ENCODE measurements around the gene ORMDL3.

ORMDL3 gene

GRCh38 chr17:39927101-39927928 lies at the start of gene ORMDL3, which contains the start of gene LRRC3C:
ORMDL3 (minus strand) TSS chr17:39927601; CDS start chr17:39924203, 3,398 bp downstream.
LRRC3C (plus strand) TSS chr17:39927732; CDS start chr17:39941524, 13,792 bp downstream.
- no peaks in the 10 kb centered on the region for H3K9me3 ChIP-seq (ENCODE audit: control insufficient read depth, low read depth, low read length)

GRCh38 chr17:39975801-39976200 lies 48.4 kb upstream of the ORMDL3 start:
- Histone ChIP-seq H3K9me3 (ENCODE audit: control insufficient read depth, low read depth, low read length) (no peaks in the 10 kb centered on the region), H3K4me3 (ENCODE audit: low read length) (no peak overlapping the region), H3K36me3 (ENCODE audit: control insufficient read depth, low read depth, low read length) (no peaks in the 10 kb centered on the region), H3K27me3 (ENCODE audit: control insufficient read depth, insufficient read depth, low read length) (peaks cover 6% of the 10 kb centered on the region), H3K9ac (ENCODE audit: low read length) (no peak overlapping the region), H3K4me1 (ENCODE audit: control insufficient read depth, low read depth, low read length) (peaks cover 9% of the 10 kb centered on the region), H3K27ac (ENCODE audit: low read length) (no peak overlapping the region)

More at GRCh38 chr17:39927101-39927928, at the start of gene ORMDL3, which contains the start of gene LRRC3C:
- no peaks in the 10 kb centered on the region for H3K27me3 ChIP-seq (ENCODE audit: control insufficient read depth, insufficient read depth, low read length)
- H3K9ac ChIP-seq (ENCODE audit: low read length): peak within 1 kb of the TSS; percentile 80
- H3K27ac ChIP-seq (ENCODE audit: low read length): peak within 1 kb of the TSS; percentile 61
- H3K4me3 ChIP-seq (ENCODE audit: low read length): peak within 1 kb of the TSS; percentile 93
- peaks cover 10% of the 10 kb centered on the region for H3K4me1 ChIP-seq (ENCODE audit: control insufficient read depth, low read depth, low read length)
- H3K36me3 ChIP-seq (ENCODE audit: control insufficient read depth, low read depth, low read length): peaks cover 16% of the 10 kb centered on the region

GRCh38 chr17:39974433-39974832 lies 47.0 kb upstream of the ORMDL3 start:
- H3K27me3 ChIP-seq (ENCODE audit: control insufficient read depth, insufficient read depth, low read length): peaks cover 5% of the 10 kb centered on the region
- H3K4me3 ChIP-seq (ENCODE audit: low read length): no peak overlapping the region
- no peaks in the 10 kb centered on the region for H3K36me3 ChIP-seq (ENCODE audit: control insufficient read depth, low read depth, low read length)
- H3K4me1 ChIP-seq (ENCODE audit: control insufficient read depth, low read depth, low read length): peaks cover 5% of the 10 kb centered on the region
- H3K9ac ChIP-seq (ENCODE audit: low read length): no peak overlapping the region
- no peak overlapping the region for H3K27ac ChIP-seq (ENCODE audit: low read length)
- H3K9me3 ChIP-seq (ENCODE audit: control insufficient read depth, low read depth, low read length): no peaks in the 10 kb centered on the region

GRCh38 chr17:39973496-39973895 lies 46.1 kb upstream of the ORMDL3 start:
- Histone ChIP-seq H3K36me3 (ENCODE audit: control insufficient read depth, low read depth, low read length) (no peaks in the 10 kb centered on the region), H3K4me1 (ENCODE audit: control insufficient read depth, low read depth, low read length) (no peaks in the 10 kb centered on the region), H3K4me3 (ENCODE audit: low read length) (no peak overlapping the region), H3K27ac (ENCODE audit: low read length) (no peak overlapping the region), H3K9ac (ENCODE audit: low read length) (no peak overlapping the region), H3K27me3 (ENCODE audit: control insufficient read depth, insufficient read depth, low read length) (no peaks in the 10 kb centered on the region), H3K9me3 (ENCODE audit: control insufficient read depth, low read depth, low read length) (no peaks in the 10 kb centered on the region)

- H3K9ac ChIP-seq (ENCODE audit: low read length): no peak overlapping the region
- no peaks in the 10 kb centered on the region for H3K9me3 ChIP-seq (ENCODE audit: control insufficient read depth, low read depth, low read length)
- no peaks in the 10 kb centered on the region for H3K4me1 ChIP-seq (ENCODE audit: control insufficient read depth, low read depth, low read length)
- no peak overlapping the region for H3K4me3 ChIP-seq (ENCODE audit: low read length)
- H3K27ac ChIP-seq (ENCODE audit: low read length): no peak overlapping the region
- H3K36me3 ChIP-seq (ENCODE audit: control insufficient read depth, low read depth, low read length): no peaks in the 10 kb centered on the region
- H3K27me3 ChIP-seq (ENCODE audit: control insufficient read depth, insufficient read depth, low read length): no peaks in the 10 kb centered on the region
These were observed 44.9 kb upstream of the ORMDL3 start for GRCh38 chr17:39972271-39972670.

- H3K9ac ChIP-seq (ENCODE audit: low read length): no peak overlapping the region
- no peaks in the 10 kb centered on the region for H3K4me1 ChIP-seq (ENCODE audit: control insufficient read depth, low read depth, low read length)
- no peaks in the 10 kb centered on the region for H3K36me3 ChIP-seq (ENCODE audit: control insufficient read depth, low read depth, low read length)
- H3K27ac ChIP-seq (ENCODE audit: low read length): no peak overlapping the region
- no peaks in the 10 kb centered on the region for H3K9me3 ChIP-seq (ENCODE audit: control insufficient read depth, low read depth, low read length)
- H3K27me3 ChIP-seq (ENCODE audit: control insufficient read depth, insufficient read depth, low read length): no peaks in the 10 kb centered on the region
- no peak overlapping the region for H3K4me3 ChIP-seq (ENCODE audit: low read length)
These were observed 43.7 kb upstream of the ORMDL3 start for GRCh38 chr17:39971076-39971603.

- Histone ChIP-seq H3K27ac (ENCODE audit: low read length) (no peak overlapping the region), H3K9me3 (ENCODE audit: control insufficient read depth, low read depth, low read length) (no peaks in the 10 kb centered on the region), H3K27me3 (ENCODE audit: control insufficient read depth, insufficient read depth, low read length) (no peaks in the 10 kb centered on the region), H3K9ac (ENCODE audit: low read length) (no peak overlapping the region), H3K36me3 (ENCODE audit: control insufficient read depth, low read depth, low read length) (no peaks in the 10 kb centered on the region), H3K4me1 (ENCODE audit: control insufficient read depth, low read depth, low read length) (no peaks in the 10 kb centered on the region), H3K4me3 (ENCODE audit: low read length) (no peak overlapping the region)
These were observed 42.8 kb upstream of the ORMDL3 start for GRCh38 chr17:39970157-39970692.

- Histone ChIP-seq H3K4me3 (ENCODE audit: low read length) (no peak overlapping the region), H3K27me3 (ENCODE audit: control insufficient read depth, insufficient read depth, low read length) (no peaks in the 10 kb centered on the region), H3K9ac (ENCODE audit: low read length) (no peak overlapping the region), H3K4me1 (ENCODE audit: control insufficient read depth, low read depth, low read length) (no peaks in the 10 kb centered on the region), H3K36me3 (ENCODE audit: control insufficient read depth, low read depth, low read length) (no peaks in the 10 kb centered on the region), H3K27ac (ENCODE audit: low read length) (no peak overlapping the region), H3K9me3 (ENCODE audit: control insufficient read depth, low read depth, low read length) (no peaks in the 10 kb centered on the region)
These were observed 42.0 kb upstream of the ORMDL3 start for GRCh38 chr17:39969375-39969774.

- no peaks in the 10 kb centered on the region for H3K9me3 ChIP-seq (ENCODE audit: control insufficient read depth, low read depth, low read length)
- no peaks in the 10 kb centered on the region for H3K36me3 ChIP-seq (ENCODE audit: control insufficient read depth, low read depth, low read length)
- no peak overlapping the region for H3K9ac ChIP-seq (ENCODE audit: low read length)
- H3K4me3 ChIP-seq (ENCODE audit: low read length): no peak overlapping the region
- H3K27me3 ChIP-seq (ENCODE audit: control insufficient read depth, insufficient read depth, low read length): no peaks in the 10 kb centered on the region
- H3K27ac ChIP-seq (ENCODE audit: low read length): no peak overlapping the region
- no peaks in the 10 kb centered on the region for H3K4me1 ChIP-seq (ENCODE audit: control insufficient read depth, low read depth, low read length)
These were observed 41.4 kb upstream of the ORMDL3 start for GRCh38 chr17:39968761-39969160.

GRCh38 chr17:39966771-39967170 lies 39.4 kb upstream of the ORMDL3 start:
- Histone ChIP-seq H3K27me3 (ENCODE audit: control insufficient read depth, insufficient read depth, low read length) (no peaks in the 10 kb centered on the region), H3K9ac (ENCODE audit: low read length) (no peak overlapping the region), H3K4me1 (ENCODE audit: control insufficient read depth, low read depth, low read length) (no peaks in the 10 kb centered on the region)

GRCh38 chr17:39965017-39965699 lies 37.8 kb upstream of the ORMDL3 start:
- H3K27ac ChIP-seq (ENCODE audit: low read length): no peak overlapping the region
- H3K4me3 ChIP-seq (ENCODE audit: low read length): no peak overlapping the region
- no peaks in the 10 kb centered on the region for H3K9me3 ChIP-seq (ENCODE audit: control insufficient read depth, low read depth, low read length)
- H3K4me1 ChIP-seq (ENCODE audit: control insufficient read depth, low read depth, low read length): no peaks in the 10 kb centered on the region
- no peaks in the 10 kb centered on the region for H3K27me3 ChIP-seq (ENCODE audit: control insufficient read depth, insufficient read depth, low read length)
- no peak overlapping the region for H3K9ac ChIP-seq (ENCODE audit: low read length)
- no peaks in the 10 kb centered on the region for H3K36me3 ChIP-seq (ENCODE audit: control insufficient read depth, low read depth, low read length)

More at GRCh38 chr17:39966771-39967170, 39.4 kb upstream of the ORMDL3 start:
- Histone ChIP-seq H3K36me3 (ENCODE audit: control insufficient read depth, low read depth, low read length) (no peaks in the 10 kb centered on the region), H3K4me3 (ENCODE audit: low read length) (no peak overlapping the region), H3K9me3 (ENCODE audit: control insufficient read depth, low read depth, low read length) (no peaks in the 10 kb centered on the region), H3K27ac (ENCODE audit: low read length) (no peak overlapping the region)
